GM21526 (cell line): ENCODE data around the gene ZBTB7C.

Experiments used
- ATAC-seq: cut with Tn5 transposase; IDR thresholded peaks from one replicate; pipeline ENCODE4 v1.9.1; 2021; ENCODE audit warnings: moderate library complexity; ENCODE audit not compliant: unreplicated experiment, low FRiP score

The ZBTB7C gene

DNA sequence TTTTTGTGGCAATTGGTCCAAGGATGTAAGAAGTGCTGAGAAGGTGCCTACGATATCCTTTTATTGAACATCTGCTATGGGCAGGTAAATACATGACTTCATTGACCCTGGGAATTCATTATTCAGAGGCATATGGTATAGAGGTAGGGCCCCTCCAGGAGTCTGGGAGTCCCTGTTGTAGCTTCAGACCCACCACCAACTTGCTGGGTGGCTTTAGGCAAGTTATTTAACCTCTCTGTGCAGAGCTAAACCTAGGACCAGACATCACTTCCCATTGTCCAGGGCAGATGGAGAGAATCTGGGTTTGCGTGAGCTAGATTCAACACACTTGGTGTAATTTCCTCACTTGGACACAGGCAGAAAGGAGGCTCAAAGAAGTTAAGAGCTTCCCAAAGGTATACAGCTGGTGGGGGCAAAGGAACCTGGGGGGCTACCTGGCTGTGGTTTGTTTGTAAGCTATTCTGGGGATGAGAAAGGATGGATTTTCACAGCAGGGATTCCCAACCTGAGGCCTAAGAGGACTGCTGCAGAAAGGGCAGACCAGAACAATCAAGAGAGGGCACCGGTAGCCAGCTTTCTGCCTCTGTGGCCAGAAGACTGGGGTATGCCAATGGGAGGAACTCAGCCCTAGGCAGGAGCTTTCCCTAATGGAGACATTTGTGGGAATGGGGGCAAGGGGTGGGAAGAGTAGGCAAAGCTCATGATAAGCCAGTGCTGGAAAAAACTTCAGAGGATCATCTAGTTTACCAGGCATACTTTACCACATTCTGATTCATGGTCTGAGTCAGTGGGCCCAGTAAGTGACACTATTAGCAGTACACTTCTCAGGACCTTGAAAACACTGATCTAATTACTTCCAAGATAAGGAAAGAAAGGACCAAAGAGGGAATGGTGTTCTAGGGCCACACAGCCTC, 376.1 kb downstream of the ZBTB7C start:
- no peak for ATAC-seq

DNA sequence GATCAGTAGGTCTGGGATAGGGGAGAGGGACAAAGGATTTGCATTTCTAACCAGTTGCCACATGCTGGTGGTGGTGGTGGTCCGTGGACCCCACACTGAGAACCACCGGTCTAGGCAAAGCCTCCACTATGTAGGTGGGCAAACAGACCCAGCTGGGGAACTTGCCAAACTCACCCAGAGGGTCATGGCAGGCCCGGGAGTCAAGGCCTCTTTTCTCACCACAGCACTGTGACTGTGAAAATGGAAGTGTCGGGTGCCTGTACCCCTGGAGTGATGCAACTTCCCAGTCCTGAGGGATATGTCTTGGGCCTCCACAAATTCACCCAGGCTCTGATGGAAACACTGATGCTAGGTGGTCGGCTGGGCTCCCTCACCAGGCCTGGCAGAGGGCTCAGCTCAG, 377.5 kb downstream of the ZBTB7C start:
- ATAC-seq: no peak

DNA sequence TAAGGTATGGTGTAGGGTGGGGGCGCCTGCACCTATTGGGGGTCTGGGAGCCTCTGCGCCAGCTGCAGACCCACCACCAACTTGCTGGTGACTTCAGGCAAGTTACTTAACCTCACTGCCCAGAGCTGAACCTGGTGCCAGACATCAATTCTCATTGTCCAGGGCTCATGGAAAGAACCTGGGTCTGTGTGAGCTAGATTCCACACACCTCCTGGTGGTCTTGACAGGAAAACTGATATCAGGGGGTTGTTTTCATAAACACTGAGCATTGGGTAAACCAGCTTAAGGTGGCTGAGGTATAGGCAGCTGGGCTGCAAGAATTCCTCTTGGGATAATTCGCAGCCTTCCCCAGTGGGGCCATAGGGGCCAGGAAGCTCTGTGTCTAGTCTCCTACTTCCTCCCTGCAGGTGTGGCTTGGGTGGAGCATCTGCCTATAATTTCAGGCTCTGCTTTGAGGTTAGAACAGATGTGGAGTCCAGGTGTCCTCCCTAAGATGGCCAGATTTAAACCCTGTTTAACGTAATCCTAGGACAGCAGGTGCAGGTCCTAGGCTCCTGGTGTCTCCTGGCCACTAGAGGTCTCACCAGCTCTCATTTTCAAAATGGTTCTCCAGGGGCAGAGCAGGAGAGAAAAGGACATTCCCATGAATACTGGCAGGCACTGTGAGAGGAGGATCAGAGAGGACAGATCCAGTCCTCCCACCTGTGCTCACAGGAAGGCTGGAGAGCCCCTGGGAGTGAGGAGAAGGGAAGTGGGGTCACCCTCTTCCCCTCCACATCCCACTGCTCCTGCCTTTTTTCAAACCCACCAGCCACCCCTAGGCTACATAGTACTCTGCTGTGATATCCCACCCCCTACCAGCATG, 378.3 kb downstream of the ZBTB7C start:
- ATAC-seq: no peak

DNA sequence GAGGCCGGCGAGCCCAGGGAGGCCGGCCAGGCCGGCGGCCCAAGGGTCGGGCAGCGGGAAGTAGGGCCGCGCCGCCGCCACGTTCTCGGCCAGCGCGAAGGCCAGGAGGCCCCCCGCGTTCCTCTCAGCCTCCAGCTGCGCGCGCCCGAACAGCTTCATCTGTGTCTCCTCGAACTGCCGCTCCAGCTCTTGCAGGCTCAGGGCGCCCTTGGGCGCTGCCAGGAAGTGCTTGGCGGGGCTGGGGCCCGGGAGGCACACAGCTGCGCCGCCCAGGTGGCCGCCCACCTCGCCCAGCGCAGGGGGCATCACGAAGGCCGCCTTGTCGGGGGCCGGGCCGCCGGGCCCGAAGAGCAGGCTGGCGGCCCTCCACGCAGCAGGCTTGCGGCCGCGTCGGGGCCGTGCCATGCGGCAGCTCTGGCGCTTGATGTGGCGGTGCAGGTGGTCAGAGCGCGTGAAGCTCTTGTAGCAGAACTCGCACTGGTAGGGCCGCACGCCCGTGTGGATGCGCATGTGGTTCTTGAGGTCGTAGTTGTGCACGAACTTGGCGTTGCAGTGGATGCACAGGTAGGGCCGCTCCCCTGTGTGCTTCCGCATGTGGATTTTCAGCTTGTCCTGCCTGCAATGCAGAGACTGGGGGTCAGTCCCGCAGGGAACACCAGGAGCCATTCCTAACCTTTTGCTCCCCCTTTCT, 379.7 kb downstream of the ZBTB7C start:
- ATAC-seq: no peak

DNA sequence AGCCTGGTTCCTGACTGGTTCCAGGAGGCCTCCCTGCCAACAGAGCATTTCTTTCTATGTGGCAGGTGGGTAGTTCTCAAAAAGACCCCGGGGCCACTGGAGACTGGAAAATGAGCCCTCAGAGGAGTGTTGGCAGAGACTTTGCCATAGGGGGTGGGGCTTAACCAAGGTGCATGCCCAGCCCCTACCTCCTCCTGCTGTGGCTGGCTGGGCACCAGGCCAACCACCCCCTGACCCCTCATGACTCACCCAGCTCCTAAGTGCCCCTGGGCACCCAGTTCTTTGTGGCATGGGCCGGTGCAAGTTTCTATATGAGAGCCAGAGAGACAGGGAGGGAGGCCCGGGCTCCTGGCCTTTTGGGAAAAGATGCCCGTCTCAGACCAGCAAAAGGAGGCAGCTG, 380.5 kb downstream of the ZBTB7C start:
- no peak for ATAC-seq

DNA sequence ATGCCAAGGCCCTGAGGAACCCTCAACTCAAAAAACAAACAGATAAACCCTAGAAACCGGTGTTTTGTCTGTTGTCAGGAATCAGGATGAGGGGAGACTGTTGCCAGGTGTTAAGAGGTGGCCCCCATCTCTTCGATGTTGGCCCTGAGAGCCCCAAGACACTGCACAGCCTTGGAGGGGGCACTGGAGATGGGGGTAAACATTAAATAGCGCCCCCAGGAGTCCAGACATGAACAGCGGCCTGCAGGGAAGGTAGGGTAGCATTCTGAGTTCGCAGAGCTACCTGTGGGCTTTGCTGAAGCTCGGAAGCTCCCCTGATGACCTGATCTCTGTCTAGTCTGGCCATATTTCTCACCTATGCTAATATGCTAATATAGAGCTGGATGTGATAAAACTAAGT, 381.1 kb downstream of the ZBTB7C start:
- ATAC-seq: no peak

DNA sequence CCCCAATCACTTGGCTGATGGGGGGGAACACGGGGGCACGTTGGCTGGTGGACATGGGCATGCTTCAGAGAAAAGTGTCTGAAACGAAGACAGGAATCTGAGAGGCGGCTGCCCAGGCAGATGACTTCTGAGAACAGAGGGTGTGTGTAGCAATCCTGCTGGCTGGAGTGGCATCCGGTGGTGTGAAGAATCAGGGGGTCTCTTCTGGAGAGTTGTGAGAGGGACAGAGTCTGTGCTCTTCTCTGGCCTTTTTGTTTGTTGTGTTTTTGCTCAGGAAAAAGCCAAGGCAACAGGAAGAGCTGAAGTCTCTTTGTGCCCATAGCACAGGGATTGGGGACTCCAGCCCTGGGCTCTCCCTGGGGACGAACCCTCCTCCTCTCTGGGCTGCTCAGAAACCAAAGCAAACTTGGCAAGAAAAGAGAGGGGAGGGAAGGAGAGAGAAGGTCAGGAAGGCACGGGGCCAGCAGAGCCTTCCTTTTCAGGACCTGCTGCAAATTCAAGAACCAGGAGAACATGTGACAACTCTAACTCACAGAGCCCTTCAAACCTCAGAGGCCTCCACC, 381.7 kb downstream of the ZBTB7C start:
- no peak for ATAC-seq

DNA sequence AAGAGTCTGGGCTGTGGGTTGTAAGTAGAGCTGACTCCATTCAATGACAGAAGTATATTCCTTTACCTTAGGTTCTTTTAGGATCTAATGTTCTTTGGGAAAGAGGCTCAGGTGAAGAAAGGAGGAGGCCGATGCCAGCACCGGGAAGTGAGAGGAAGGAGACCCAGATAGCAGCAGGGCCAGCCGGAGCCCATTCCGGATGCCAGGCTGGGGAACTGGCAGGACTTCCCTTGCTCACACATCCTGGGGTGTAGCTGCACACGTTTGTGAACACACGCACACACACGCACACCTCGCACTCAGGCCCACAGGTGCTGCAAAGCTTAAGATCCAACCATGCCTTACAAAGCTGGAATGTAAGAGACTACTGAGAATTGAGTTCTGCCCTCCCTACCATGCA, 383.0 kb downstream of the ZBTB7C start:
- ATAC-seq: no peak

DNA sequence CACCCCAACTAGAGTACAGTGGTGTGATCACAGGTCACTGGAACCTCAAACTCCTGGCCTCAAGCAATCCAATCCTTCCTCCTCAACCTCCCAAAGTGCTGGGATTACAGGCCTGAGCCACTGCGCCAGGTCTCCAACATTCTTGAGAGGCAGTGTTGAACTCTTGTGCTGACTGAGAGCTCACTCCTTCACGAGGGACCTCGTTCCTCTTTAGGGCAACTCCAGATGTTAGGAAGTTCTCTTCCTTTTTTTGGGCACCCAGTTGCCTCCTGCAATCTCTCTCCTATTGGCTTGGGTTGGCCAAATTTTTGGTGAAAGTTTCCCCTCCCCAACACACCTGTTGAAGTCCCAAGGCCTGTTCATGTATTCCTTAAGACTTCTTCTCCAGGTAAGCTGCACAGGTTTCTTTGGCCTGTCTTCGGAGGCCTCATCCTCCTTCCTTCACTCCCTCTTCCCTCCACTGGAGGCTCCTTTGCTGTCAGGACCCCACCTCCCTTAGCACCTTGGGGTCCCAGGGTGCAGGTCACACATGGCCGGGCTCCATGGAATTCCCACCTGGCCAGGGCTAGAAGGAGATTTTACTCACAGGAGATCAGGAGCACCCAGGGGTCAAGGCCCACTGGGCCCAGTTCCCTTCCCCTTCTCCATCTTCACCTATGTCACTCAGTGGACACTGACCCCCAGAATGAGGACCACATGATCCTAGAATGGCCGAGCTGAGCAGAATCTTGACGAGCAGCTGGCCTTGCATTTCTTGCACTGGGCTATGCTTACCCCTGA, 384.1 kb downstream of the ZBTB7C start:
- no peak for ATAC-seq

DNA sequence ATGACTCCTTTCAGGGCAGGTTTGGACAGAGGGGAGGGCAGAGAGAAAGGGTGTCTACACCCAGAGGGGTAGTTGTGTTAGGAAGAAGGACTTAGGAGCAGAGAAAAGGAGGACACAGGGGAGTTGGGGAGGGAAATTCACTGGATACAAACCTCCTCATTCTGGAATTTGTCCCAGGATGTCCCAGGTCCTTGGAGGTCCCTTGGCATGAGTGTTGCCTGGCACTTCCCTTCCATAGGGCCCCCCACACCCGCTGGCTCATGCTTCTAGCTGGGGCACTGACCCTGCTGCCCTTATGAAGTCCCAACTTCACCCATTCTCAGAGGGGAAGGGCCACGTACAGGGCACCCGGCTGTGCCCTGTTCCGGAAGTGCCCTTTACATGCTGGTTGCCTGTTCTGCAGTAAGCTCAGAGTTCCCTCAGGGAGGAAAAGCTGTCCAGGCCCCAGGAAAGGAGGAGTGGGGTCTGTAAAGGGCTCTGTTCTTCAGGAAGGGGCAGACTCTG, 385.1 kb downstream of the ZBTB7C start:
- ATAC-seq: no peak

DNA sequence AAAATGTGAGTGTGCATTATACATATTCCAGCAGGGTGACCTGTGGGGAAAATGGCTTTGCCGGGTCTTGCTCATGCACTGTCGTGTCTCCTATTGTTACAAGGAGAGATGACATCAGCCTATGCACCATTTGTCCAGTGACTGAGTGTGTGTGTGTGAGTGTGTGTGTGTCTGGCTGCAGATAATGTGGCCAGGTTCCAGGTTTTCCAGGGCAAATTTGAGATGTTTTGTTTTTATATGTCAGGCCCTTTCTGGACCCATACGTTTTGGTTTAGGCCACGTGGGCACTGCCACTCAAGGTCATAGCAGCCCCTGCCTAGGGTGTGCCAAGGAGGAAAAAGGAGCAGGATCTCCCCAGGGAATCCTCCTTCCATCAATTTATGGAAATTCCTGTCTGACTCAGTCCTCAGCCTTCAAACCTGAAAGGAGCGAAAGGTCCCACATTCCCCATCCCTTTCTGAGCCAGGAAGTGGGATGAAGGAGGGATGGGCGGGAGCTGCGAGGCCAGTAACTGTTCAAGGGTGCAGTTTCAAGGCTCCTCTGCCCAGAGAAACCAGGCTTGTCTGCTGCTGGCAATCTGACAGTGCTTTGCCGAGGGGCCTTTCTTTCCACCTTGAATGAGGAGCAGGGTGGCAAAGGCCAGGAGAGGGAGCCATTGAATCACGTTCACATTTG, 385.7 kb downstream of the ZBTB7C start:
- no peak for ATAC-seq

DNA sequence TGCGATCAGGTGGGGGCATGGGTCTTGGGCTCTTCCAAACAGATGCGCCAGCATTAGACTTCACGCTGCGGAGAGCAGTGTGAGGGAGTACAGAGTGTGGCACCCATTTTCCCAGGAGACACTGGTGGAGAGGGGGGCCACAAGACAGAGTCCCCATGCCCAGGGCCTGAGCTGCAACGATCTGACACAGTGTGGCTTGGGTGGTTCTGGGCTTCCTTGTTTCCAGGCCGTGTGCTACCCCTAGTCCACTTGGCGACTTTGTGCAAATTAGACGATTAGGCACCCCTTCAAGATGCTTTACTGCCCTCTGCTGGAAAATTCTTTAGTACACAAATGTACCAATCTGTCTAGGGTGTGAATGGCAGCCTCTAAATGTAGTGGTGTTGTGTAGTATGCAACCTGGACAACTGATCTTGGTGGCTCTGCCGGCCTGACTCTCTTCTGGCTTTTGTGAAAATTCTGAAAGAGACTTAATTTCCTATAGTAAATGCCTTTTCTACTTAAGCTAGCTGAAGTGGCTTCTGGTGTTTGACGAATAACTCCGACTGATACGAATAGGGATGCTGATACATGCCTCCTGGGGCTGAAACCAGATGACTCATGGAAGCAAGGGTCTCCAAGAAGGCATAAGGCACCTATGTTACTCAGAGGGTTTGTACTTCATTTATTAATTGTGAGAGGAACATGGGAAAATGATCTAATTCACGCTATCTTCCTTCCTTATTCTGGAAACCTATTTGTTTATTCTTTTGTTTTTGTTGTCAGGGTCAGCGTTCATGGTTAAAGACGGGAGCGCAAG, 386.5 kb downstream of the ZBTB7C start:
- no peak for ATAC-seq

DNA sequence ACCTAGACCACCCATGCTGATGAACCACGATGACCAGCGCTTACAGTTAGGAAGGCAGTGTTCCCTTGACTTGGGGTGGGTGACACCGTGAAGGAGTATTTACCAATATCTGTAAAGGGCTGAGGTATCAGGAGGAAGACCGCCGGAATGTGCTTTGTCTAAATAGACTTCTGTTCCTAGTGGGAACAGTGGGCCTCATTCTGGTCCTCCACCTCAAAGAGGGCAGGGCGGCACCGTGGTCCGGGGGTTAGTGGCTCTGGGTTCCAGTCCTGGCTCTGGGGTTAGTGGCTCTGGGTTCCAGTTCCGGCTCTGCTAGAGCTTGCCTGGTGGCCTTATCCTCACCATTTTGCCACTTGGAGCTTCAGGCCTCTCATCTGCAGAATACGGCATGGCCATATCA, 387.2 kb downstream of the ZBTB7C start:
- ATAC-seq: no peak

DNA sequence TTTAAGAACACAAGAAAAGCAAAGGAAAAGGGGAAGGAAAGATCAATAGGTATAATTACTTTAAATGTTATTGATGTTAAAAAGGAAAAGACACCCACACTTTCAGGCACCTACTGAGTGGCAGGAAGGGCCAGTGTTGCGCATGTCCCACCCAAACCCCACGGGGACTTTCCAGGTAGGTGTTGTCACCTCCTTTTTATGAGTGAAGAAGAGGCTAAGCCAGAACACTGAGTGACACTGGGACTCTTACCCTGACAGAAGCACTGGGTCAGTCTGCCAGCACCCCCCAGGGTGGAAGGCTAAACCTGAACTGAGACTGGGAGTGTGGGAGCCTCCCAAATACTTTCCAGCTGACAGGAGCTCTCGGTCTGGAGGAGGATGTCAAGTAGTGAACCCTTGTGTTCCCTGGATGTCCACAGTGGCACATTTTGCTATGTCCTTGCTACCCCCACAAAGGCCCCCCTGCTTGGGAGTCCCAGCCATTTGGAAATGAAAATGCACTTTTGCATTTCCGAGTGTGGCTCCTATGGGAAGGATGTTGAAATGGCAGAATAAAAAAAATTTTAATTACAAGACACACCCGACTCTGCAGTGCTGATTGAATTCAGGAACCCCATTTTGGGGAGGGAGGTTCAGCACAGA, 387.8 kb downstream of the ZBTB7C start:
- ATAC-seq: no peak

DNA sequence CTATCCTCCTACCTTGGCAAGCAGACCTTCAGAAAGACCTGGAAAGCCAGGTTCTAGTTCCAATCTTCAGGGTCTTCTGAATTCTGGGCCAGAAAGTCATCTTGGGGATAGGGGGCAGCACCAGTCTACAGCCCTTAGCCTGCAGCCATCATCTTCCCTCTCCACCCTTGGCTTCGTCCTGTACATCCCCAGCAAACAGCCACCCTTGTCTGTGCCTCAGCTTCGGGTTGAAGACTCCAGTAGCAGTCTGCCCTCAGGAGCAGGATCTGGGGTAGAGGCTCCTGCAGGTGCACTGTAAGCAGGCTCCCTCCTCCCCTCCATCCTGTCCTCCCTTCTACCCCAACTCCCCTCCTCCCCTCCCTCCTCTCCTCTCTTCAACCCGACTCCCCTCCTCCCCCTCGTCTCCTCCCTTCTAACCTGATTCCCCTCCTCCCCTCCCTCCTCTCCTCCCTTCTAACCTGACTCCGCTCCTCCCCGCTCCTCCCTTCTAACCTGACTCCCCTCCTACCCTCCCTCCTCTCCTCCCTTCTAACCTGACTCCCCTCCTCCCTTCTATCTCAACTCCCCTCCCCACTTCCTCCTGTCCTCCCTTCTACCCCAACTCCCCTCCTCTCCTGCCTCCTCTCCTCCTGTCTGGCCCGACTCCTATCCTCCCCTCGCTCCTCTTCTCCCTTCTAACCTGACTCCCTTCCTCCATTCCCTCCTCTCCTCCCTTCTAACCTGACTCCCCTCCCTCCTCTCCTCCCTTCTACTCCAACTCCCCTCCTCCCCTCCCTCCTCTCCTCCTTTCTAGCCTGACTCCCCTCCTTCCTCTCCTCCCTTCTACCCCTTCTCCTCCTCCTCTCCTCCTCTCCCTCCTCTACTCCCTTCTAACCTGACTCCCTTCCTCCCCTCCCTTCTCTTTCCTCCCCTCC, 388.6 kb downstream of the ZBTB7C start:
- no peak for ATAC-seq

DNA sequence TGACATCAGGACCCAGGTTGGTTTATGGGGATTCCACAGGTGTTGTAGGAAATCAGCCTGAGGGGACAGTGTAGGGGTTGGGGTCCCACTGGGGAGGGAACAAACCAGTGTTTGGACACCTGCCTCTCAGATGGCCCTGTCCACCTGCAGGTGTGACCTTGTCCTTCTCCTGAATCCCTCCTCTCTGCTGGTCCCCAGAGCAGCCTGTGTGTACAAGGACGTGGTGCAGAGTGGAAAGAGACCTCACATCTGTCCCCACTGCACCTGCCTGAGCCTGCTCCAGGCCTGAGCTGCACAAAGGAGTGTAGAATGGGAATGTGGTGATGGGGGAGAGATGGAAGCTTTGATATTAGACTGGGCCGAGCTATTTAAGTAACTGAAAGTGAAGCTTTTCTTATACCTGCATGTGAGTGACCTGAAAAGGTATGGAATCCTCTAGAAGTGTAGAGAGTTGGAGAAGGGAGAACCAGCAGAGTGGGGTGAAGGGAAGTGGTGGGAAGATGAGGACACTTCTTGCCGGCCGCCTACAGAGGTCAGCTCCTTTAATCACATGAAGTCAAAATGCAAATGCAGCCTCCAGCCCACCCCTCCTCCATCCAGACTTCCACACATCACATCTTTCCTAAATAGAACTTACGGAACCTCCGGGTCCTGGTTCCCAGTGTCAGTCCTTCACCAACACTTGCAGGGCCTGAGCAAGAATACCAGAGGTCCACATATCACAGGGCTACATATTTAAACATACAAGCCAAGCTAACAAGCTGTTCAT, 389.4 kb downstream of the ZBTB7C start:
- no peak for ATAC-seq
